Stimulated activated CD4-positive, alpha-beta T cell treated with anti-CD3 and anti-CD28 coated beads, Interleukin-1b, Interleukin-23, amount 100 ng/mL, for 4 hours (primary cell): ENCODE results near the gene NEK3.
"Not testable (repeated sequence)": the region's sequence is repeated elsewhere in the genome, so short reads cannot be mapped to it uniquely, and the experiment has no call there.

Experiments
- DNase-seq, 2 donors: peaks; one replicate each; pipeline ENCODE4 v3.0.0-alpha.2; 2020; ENCODE audit warnings: low read depth in 2 of 2

The NEK3 gene, protein sequence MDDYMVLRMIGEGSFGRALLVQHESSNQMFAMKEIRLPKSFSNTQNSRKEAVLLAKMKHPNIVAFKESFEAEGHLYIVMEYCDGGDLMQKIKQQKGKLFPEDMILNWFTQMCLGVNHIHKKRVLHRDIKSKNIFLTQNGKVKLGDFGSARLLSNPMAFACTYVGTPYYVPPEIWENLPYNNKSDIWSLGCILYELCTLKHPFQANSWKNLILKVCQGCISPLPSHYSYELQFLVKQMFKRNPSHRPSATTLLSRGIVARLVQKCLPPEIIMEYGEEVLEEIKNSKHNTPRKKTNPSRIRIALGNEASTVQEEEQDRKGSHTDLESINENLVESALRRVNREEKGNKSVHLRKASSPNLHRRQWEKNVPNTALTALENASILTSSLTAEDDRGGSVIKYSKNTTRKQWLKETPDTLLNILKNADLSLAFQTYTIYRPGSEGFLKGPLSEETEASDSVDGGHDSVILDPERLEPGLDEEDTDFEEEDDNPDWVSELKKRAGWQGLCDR

DNA sequence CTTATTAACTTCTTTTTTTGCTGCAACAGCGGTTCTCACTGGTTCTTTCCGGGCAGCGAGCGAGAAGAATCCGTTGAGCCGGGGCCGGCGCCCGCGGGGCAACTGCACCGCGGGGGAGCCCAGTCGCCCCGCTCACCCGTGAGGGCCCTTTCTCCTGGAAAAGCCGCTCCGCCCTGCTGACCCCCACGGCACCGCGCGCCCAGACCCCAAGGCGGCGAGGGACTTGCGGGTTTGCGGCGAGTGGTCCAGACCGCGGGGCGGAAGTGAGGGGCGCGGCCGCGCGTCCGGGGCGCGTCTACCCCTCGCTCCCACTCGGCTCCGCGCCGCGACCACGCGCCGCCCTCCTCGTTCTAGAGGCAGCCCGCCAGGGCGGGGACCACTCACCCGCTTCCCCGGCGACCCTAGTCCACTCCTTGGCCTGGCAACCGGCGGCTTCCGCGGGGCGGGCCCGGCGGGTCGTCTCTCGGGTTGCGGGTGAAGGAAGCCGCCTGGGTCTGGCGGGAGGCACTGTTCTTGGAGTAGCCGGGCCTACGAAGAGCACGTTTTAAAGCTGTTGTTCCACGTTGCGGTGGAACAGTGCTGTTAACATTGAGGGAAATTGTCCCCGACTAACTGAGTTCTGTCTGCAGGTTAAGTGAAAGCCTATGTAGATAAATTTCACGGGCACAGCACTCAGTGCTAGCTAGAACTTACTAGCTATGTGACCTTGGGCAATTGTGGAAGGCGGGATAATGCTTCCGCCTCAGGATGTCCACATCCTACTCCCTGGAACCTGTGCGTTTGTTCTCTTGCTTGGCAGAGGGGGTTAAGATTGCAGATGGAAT lies at the start of gene NEK3:
NEK3 (minus strand) TSS at position 439 of the 824 bp plus-strand sequence. CDS start 3,406 bp downstream, outside the sequence.
- DNase-seq: peak; percentile 31 to 48

DNA sequence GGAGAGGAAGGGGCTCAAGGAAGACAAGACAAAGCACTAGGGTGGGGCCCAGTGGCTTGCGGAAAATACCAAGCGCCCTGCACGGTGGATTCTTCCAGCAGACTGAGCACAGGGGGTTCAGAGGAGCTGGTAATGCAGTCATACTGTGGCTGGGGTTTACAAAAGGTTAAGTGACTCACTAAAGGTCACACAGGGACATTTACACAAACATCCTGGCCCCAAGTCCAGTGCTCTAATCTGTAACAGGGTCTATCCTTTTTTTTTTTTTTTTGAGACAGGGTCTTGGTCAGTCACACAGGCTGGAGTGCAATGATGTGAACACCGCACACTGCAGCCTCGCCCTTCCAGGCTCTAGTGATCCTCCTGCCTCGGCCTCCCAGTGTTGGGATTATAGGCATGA lies 49.0 kb upstream of the NEK3 start:
- DNase-seq: not testable (repeated sequence)

- DNase-seq: not testable (repeated sequence)
Observed at GRCh38 chr13:52207896-52208295, 48.5 kb upstream of the NEK3 start.

DNA sequence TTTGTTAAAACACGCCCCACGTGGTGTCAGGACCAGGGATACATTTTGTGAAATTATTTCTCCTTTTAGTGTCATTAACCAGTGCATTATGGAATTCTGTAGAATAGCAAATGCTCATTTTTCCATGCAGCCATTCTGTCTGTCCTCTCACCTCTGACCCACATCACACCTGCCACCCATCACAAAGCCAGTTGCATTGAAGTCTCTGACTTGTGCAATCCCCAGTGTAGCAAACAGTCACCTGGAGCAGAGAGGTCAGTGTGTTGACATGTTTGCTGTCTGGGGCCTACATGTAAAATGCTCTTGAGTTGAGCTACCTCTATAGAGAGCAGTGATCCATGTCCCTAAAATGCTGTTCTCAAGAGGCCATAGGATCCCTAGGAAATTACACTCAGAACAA lies 47.9 kb upstream of the NEK3 start:
- not testable (repeated sequence) for DNase-seq

- not testable (repeated sequence) for DNase-seq
Observed at GRCh38 chr13:52204546-52204945, 45.1 kb upstream of the NEK3 start.

DNA sequence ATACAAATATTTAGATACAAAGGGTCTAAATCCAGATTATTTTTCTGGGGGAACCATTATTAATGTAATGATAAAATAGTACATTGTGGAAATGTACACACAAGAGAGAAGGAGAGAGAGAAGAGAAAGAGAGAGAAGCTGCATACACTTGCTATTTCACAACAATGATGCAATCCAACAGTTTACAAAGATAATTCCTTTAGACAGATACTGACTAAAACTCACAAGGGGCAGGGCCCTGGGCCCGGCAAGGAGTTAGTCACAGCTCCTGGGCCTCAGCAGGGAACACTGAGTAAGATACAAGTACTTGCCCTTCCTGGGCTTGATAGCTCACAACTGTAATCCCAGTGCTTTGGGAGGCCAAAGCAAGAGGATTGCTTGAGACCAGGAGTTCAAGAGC lies 44.5 kb upstream of the NEK3 start:
- not testable (repeated sequence) for DNase-seq

DNA sequence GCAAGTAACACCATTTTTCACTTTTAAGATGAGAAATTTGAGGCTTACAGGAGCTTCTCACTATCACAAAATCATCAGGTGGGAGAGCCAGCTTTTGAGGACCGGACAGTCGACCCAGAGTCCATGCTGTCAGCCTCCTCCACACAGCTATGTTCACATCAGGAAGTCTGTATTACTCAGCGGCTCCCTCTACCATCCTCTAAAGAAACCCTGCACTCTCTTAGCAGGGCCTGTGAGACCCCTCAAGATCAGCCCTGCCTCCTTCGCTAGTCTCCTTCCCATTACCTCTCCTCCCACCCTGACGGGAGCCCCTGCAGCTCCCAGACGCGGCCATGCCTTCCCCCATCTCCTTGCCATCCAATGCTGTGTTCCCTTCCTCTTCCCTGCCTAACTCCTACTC lies 43.1 kb upstream of the NEK3 start:
- DNase-seq: not testable (repeated sequence)

DNA sequence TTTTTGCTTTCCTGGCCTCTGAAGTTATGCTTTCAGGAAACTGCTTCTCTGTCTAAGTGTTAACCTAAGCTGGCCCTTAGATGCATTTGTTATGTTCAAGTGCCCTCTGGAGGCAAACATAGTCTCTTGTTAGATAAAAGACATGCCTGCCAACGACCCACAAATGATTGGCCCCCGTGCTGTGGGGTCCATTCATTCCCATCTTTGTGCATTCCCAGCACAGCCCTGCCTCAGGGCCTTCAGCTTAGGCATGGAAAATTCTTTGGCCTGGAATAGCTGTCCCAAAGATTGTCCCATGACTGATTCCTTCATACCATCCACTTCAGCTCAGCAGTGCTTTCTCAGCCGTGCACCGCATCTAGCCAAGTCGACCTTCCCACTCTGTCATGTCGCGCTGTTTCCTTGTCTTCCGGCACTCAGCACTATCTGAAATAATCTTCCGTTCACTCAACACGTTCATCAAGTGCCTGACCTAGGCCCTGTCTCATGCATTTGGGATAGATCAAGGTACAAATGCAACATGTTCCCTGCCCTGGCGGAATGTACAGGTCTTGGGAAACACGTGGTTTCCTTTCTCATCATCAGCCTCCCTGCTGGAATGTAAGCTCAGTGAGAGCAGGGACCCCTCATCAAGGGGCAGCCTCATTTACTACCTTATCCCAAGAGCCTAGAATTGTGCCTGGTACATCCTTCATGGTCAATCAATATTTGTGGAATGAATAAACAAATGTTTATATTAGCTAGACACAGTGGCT lies 42.2 kb upstream of the NEK3 start:
- DNase-seq: not testable (repeated sequence)

- DNase-seq: peak; percentile 32 to 35
Observed at GRCh38 chr13:52195401-52195837, 36.0 kb upstream of the NEK3 start.

- peak; percentile 81 to 84 for DNase-seq
Observed at GRCh38 chr13:52194184-52194868, 34.9 kb upstream of the NEK3 start.

GRCh38 chr13:52193587-52194183 lies 34.3 kb upstream of the NEK3 start:
- not testable (repeated sequence) for DNase-seq

- not testable (repeated sequence) for DNase-seq
Observed at GRCh38 chr13:52187424-52188187, 28.2 kb upstream of the NEK3 start.

DNA sequence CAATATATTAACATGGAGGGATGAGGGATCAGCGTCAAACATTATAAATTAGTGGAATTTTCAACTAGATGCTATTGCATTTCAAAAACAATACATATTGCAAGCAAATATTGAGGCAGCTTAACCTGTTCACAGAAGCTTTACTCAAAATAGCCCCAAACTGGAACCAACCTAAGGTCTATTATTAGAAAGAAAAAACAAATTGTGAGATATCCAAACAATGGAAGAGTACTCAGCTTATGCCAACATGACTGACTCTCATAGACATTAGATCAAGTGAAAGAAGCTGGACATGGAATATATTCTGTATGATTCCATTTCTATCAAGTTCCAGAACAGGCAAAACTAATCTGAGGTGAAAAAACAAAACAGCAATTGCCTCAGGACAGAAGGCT lies 27.6 kb upstream of the NEK3 start:
- no peak for DNase-seq

DNA sequence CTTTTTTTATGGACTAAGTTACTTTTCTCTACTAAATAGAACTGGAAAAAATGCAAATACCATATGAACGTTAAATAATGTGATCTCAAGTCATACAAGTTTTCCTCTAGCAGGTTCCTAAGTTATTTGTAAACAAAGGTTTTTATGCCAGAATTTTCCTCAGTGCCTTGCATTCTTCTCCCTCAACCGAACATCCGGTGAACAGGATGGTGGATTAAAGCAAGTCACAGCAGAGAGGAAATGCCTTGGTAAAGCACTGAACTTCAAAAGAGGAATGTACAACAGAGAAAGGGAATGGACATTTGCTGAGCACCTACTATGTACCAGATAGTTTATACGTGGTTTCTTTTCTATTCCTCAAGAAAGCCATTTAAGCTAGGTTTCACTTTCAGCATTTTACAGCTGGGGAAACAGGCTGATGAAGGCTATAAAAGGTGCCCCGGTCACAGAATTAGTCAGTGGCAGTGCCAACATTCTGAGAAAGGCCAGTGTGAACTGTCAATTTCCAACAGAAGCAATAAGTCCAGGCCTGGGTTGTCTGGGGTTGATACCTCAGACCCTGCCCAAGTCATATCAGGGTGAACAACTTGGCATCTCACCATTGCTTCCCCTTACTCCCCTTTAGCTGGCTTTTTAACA lies 22.0 kb upstream of the NEK3 start:
- DNase-seq: not testable (repeated sequence)

DNA sequence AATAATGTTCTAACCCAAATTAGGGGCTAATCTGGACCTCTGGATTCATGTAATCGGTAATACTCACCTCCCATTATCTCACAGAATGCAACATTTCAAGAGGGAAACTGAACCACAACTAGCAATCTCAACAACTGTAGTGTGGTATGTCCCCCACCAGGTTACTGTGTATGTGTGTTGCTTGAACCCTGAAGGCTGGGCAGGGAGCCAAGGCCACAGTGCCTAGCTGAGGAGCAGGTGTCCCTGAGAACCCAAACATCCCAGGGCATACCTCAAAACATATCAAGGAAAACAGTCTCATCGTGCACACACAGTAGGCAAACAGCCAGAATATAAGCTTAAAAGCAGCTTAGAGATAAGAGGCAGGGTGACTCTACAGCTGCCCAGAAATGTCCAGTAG lies 20.5 kb upstream of the NEK3 start:
- DNase-seq: no peak

DNA sequence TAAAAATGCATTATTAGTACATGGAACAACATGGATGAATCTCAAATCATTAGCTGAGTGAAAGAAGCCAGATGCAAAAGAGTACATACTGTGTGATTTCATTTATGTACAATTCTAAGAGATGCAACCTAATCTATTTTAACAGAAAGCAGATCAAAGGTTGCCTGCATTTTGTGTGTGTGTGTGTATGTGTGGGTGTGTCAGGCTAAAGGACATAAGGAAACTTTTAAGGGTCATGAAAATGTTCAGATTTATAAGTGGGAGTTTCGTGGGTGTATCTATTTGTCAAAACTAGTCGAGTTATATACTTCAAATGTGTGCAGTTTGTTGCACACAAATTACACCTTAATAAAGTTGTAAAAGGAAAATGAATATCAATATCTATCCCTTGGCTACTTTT lies 17.9 kb upstream of the NEK3 start:
- DNase-seq: no peak

DNA sequence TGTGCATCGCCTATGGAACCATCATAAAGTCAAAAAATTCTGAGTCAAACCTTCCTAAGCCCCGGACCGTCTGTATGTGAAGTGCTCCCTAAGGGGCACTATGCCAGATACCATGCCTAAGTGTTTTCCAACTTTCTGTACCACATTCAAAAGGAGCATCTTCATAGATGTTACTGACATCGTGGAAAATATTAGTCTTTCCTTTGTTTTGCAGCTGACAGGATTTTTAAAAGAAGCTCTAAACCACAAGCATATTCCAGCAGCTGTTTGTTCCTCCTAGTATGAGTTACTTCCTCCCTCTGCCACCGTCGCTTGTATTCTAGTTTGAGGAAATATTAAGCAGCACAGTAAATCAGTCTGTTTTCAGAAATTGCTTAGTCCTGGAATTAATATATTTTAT lies 14.6 kb upstream of the NEK3 start:
- not testable (repeated sequence) for DNase-seq

GRCh38 chr13:52173373-52173772 lies 14.0 kb upstream of the NEK3 start:
- no peak for DNase-seq

- not testable (repeated sequence) for DNase-seq
Observed at GRCh38 chr13:52171686-52172085, 12.3 kb upstream of the NEK3 start.
